A204.1 (cell line): ENCODE measurements around the gene POU6F2.

Source experiments
- FAIRE-seq: peaks from 2 replicates; lab custom pipeline; 2012; peaks lifted over from hg19 to GRCh38; lab: Jason Lieb, UNC

Gene POU6F2

GRCh38 chr7:39405581-39405980 is 427.9 kb downstream of the POU6F2 start:
- no peak for FAIRE-seq

- FAIRE-seq, result no peak
These were observed 428.8 kb downstream of the POU6F2 start for GRCh38 chr7:39406467-39406866.

- FAIRE-seq, result no peak
These were observed 429.4 kb downstream of the POU6F2 start for GRCh38 chr7:39407137-39407536.

- no peak for FAIRE-seq
These were observed 430.0 kb downstream of the POU6F2 start for GRCh38 chr7:39407723-39408122.

GRCh38 chr7:39408906-39409305 is 431.2 kb downstream of the POU6F2 start:
- FAIRE-seq, result no peak

GRCh38 chr7:39410582-39410981 is 432.9 kb downstream of the POU6F2 start:
- no peak for FAIRE-seq

DNA sequence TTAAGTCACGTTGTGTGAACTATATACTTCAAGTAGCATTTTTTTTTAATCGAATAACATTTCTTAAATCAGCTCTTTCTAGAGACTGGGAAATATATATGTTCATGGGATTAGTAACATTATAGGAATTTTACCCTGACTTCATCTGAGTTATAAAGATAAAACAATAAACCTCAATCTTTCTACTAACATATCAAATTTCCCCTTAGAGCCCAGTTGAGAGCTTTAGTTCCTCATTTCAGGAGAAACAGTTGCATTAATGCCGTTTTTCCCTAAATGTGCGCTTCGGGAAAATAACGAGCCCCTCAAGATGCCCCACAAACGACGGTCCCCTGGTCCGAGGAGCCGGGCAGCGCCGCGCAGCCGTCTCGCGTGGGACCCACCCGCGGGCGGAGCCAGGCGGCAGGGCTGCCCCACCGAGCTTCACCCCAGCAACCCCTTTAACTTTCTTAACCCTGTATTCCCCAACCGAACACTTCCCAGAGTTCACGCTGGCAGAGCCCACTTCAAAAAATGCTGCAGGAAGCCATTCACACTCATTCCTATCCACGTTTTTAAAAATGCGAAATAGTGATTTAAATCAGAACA is 436.0 kb downstream of the POU6F2 start:
- no peak for FAIRE-seq

DNA sequence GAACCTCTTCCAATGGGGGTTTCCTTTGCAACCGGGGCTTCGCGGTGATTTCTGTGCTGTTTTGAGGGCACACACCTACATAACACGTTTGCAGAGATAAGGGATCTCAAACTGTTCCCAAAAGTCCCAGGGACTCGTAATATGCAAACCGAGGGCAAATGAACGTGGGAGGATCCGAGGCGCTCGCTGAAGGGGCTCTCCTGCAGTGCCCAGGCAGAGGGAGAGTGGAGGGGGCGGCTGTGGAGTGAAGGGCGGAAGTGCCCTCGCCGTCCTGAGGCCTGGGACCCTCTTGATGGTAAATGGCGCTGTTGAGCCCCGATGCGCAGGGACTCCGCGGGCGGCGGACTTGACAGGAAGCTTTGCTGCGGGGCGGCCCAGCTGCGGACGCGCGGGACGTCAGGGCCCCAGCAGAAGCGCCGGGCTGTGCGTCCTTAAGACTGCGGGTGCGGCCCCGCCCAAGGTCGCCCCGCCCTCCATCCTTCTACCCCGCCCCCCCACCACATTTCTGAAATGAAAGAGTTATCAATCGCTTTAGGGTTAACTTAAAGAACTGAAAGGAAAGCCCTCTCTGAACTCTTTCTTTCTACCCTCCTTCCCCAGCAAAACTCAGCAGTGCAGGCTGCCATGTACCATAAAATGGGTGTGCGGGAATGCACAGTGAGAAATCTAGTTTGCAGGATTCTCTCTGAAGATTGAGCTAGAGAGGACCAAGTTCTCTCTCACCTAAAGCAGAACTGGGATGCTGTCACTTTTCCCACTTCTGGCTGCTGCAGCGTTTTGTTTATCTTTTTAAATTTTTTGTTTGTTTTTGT is 436.7 kb downstream of the POU6F2 start:
- FAIRE-seq, result no peak

GRCh38 chr7:39415091-39415787 is 437.5 kb downstream of the POU6F2 start:
- FAIRE-seq, result no peak

DNA sequence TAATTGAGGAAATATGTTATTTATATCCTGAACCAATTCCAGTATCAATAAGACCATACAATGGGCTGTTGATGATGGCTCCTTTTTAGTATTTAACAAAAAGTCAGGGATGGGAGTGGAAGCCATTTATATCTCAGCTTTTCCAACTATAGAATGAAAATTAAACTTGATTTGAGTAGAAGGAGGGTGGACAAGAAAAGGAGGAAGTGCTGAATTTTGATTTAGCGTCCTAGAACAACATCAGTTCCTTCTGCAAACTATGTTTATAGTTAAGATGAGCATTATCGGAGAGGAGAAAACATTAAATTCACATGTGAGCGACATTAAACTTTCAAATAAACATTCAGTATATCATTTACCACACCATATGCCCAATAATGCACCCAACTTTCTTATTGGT is 439.2 kb downstream of the POU6F2 start:
- FAIRE-seq, result no peak

- no peak for FAIRE-seq
These were observed 439.9 kb downstream of the POU6F2 start for GRCh38 chr7:39417642-39418041.

DNA sequence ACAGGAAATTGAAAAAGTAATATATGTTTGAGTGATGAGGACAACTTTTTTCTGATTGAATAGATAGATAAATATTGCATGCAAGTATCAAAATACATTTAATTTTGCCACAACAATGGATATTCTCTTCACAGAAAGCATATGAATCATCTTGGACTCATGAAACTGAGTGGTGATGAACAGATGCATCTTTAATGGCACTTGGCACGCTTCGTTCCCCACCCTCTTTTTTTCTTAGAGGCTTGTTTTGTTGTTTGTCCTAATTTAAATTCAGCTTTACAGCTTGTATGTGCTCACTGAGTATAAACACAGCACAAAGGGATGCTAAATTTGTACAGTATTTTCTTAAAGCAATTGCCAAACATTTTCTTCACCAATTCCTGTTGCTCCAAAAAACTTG is 443.5 kb downstream of the POU6F2 start:
- FAIRE-seq, result no peak

DNA sequence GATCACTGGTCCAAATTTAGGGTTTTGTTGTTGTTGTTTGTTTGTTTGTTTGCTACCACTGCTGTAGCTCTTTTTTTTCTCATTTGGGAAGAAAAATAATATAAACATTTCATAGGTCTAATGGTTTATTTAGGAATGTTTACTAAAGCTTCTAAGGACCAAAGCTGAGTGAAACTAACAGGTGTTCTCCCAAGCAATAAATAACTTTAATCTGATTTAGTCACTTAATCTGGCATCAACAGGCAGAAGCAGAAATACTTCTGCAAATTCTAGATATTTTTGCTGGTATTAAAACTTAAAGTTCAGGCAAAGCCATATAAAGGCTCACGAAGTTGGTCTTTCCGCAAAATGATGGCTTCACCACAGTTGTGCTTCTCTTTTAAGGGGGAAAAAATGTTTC is 444.0 kb downstream of the POU6F2 start:
- no peak for FAIRE-seq

- no peak for FAIRE-seq
These were observed 450.5 kb downstream of the POU6F2 start for GRCh38 chr7:39428221-39428620.

DNA sequence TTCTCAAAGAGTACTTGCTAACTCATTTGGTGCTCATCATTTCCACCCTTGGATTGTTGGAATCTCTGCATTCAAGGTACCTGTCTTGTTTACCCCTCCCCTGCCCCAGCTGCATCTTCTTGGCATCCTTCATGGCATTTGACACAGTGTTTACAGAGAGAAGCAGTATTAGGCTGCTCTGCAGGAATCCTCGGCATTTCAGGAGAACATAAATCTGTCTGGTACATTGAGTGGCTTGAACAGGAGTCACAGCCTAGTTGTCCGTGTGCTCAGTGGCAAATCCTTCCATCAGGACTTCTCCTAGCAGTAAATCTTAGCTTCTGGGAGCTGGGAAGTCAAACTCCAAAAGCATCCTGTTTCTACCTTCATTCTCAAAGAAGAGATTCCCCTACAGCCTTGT is 451.7 kb downstream of the POU6F2 start:
- no peak for FAIRE-seq

GRCh38 chr7:39430441-39430840 is 452.7 kb downstream of the POU6F2 start:
- FAIRE-seq, result no peak

- no peak for FAIRE-seq
These were observed 453.4 kb downstream of the POU6F2 start for GRCh38 chr7:39430909-39431641.

DNA sequence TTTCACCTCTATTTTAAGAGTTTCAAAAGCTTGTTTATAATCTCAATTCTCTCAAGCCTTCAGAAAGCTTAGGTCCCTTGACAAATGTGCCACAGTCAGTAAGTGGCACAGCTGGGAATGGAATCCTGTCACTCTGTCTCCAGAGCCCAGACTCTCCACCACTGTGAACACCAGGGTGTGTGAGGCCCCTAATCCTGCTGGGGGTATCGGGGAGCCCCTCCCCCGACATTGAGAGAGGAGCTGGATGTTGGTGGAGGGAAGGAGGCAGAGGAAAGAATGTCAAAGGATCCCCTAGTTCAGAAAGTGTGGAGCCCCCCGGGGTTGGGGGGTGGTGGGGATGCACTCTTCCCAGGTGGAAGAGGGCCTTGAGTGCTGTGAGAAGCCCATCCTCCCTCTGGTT is 454.7 kb downstream of the POU6F2 start:
- no peak for FAIRE-seq

DNA sequence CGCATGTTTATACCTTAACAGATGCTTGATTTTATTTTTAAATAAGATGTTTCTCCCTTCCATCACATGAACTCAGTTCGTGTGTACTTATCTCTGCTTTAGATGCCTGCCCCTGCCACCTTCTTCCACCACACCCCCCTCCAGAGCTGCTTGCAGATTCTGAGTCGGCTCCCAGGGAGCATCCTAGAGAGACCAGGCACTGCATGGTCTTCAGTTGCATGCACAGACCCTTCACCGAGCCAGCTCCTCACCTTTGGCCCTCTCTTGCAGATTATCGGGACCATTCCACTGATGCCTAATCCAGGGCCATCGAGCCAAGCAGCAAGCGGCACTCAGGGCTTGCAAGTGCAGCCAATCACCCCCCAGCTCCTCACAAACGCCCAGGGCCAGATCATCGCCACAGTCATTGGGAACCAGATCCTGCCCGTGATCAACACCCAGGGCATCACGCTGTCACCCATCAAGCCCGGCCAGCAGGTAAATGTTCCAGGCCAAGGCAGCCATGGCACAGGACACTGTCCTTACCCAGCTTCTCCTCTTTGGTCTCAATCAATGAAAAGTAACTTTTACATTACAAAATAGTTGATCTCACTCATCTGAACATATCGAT is 455.2 kb downstream of the POU6F2 start:
- no peak for FAIRE-seq

DNA sequence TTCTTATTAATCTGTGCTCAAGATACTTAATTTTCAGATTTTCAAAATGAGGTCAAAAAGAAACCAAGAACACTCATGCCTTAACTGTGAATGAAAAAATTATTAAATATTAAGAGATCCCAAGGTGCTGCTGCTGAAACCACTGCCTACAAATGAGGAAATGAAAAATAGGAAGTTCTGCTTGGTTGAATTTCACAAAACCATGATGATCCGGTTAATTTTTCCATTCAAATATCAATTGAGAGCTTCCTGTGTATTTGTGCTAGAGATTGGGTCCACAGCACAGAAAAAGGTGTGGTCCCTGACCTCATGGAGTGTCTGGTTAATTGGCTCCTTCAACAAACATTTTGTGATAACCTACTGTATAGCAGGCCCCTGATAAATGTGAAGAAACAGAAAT is 455.8 kb downstream of the POU6F2 start:
- no peak for FAIRE-seq

DNA sequence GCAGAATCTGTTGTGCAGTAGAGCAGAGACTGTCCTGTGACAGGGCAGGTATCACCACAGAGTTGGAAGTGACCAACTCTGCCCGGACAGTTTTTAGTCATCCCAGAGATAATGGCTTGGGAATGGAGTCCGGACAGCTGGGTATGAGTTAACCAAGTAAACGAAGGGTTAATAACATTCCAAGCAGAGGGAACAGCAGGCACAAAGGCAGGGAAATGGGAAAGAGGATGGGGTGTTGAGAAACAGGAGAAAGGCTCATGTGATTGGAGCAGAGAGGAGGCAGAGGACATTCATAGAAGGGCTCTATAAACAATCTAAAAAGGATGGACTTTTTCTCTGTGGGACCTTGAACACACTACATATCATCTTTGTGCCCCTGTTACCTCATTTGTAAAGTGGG is 456.3 kb downstream of the POU6F2 start:
- no peak for FAIRE-seq

DNA sequence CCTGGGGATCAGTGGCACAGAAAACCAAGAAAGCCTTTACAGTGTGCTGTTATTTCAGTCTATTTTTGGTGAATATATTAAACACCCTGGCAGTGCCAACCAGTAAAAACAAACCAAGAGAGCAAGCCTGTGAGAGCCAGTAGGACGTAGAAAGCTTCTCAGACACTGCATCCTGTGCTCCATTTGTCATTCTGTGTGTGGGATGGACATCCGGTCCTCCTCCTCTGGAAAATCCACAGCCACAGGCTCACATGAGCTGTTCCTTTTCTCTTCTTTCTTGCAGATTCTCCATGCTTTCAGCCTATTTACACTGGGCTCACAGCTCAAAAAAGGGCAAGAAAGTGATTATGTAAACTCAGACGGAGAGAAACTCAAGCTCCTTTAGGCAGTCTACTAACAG is 468.8 kb downstream of the POU6F2 start:
- no peak for FAIRE-seq
